ENCODE results near the gene FHIT. TPM values are rescaled to one million over a fixed set of nuclear protein-coding genes. Genes with fewer than 3 reads are reported as not detected.

The FHIT gene
- polyA plus RNA-seq, 1 experiment: 0.11 TPM

- POLR2A ChIA-PET: no interaction called here
- no peak for TF ChIP-seq CTCF (IDR thresholded peaks at IDR 0.05; ENCODE audit: insufficient read depth, low read depth, low read length)
- H3K4me3 ChIP-seq (ENCODE audit: low read depth, low read length): no peak overlapping the region
These were observed 1024.3 kb downstream of the FHIT start for GRCh38 chr3:60226912-60227311.

DNA sequence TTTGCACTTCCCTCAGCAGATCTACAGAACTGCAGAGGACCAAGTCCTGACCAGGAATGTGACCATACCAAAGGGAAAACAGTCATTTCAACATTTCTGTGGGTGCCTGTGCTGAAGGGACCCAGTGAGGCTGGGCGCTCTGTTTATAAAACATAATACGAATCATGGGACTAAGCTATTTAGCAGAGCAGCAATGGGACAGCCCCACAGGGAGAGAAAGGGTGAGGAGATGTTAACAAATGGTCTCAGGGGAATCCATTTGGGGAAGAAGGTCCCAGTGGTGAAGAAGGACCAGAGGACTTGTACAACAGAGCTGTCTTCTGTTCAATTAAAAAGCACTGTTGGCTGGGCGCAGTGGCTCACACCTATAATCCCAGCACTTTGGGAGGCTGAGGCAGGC lies 1025.4 kb downstream of the FHIT start:
- Histone ChIP-seq H3K4me3 (ENCODE audit: low read depth, low read length) (no peak overlapping the region), H3K36me3 (ENCODE audit: control insufficient read depth, insufficient read depth, low read length) (no peaks in the 10 kb centered on the region), H3K27me3 (ENCODE audit: control insufficient read depth, insufficient read depth, low read length) (no peaks in the 10 kb centered on the region)
- DNase-seq (ENCODE audit: low read depth): no peak
- ChIA-PET CTCF (no interaction called here), POLR2A (no interaction called here)
- TF ChIP-seq CTCF (IDR thresholded peaks at IDR 0.05; ENCODE audit: insufficient read depth, low read depth, low read length): no peak

More at GRCh38 chr3:60226912-60227311, 1024.3 kb downstream of the FHIT start:
- no peaks in the 10 kb centered on the region for H3K27me3 ChIP-seq (ENCODE audit: control insufficient read depth, insufficient read depth, low read length)
- DNase-seq (ENCODE audit: low read depth): no peak
- H3K36me3 ChIP-seq (ENCODE audit: control insufficient read depth, insufficient read depth, low read length): no peaks in the 10 kb centered on the region
- CTCF ChIA-PET: no interaction called here

GRCh38 chr3:60220768-60221167 lies 1030.5 kb downstream of the FHIT start:
- TF ChIP-seq CTCF (IDR thresholded peaks at IDR 0.05; ENCODE audit: insufficient read depth, low read depth, low read length): no peak
- ChIA-PET CTCF (no interaction called here), POLR2A (no interaction called here)
- DNase-seq (ENCODE audit: low read depth): no peak
- Histone ChIP-seq H3K4me3 (ENCODE audit: low read depth, low read length) (no peak overlapping the region), H3K27me3 (ENCODE audit: control insufficient read depth, insufficient read depth, low read length) (no peaks in the 10 kb centered on the region), H3K36me3 (ENCODE audit: control insufficient read depth, insufficient read depth, low read length) (no peaks in the 10 kb centered on the region)

- DNase-seq (ENCODE audit: low read depth): no peak
- H3K4me3 ChIP-seq (ENCODE audit: low read depth, low read length): no peak overlapping the region
- no peaks in the 10 kb centered on the region for H3K36me3 ChIP-seq (ENCODE audit: control insufficient read depth, insufficient read depth, low read length)
- ChIA-PET CTCF (no interaction called here), POLR2A (no interaction called here)
- TF ChIP-seq CTCF (IDR thresholded peaks at IDR 0.05; ENCODE audit: insufficient read depth, low read depth, low read length): no peak
- H3K27me3 ChIP-seq (ENCODE audit: control insufficient read depth, insufficient read depth, low read length): no peaks in the 10 kb centered on the region
These were observed 1031.8 kb downstream of the FHIT start for GRCh38 chr3:60219501-60219900.

- H3K4me3 ChIP-seq (ENCODE audit: low read depth, low read length): no peak overlapping the region
- H3K27me3 ChIP-seq (ENCODE audit: control insufficient read depth, insufficient read depth, low read length): no peaks in the 10 kb centered on the region
- POLR2A ChIA-PET: no interaction called here
- CTCF ChIA-PET: interaction anchor here (0.6 kb wide), 1 partner anchor 148 kb away, joined by 4 read pairs; no protein-coding TSS in a partner anchor
- no peak for DNase-seq (ENCODE audit: low read depth)
- no peak for TF ChIP-seq CTCF (IDR thresholded peaks at IDR 0.05; ENCODE audit: insufficient read depth, low read depth, low read length)
- H3K36me3 ChIP-seq (ENCODE audit: control insufficient read depth, insufficient read depth, low read length): no peaks in the 10 kb centered on the region
These were observed 1033.9 kb downstream of the FHIT start for GRCh38 chr3:60217156-60217911.

Measured in BJ (cell line).